H1 (cell line): ENCODE results near the gene TGM5. TPM values are rescaled to one million over a fixed set of nuclear protein-coding genes. Genes with fewer than 3 reads are reported as not detected.

Experiments used
- BRCA1 ChIP-seq: IDR thresholded peaks from 2 replicates; pipeline ENCODE4 v1.6.1; 2012; ENCODE audit warnings: low read depth, low read length, improper control_type of control experiment
- RNF2 ChIP-seq: fragments of 200-900, 300-1000 bp; sonication (generic); IDR thresholded peaks from 2 replicates; pipeline ENCODE4 v1.7.1; 2016; ENCODE audit warnings: borderline replicate concordance, low read depth, mild to moderate bottlenecking, antibody characterized with exemption, low read length; ENCODE audit not compliant: poor library complexity, severe bottlenecking; ENCODE audit errors: missing control alignments
- RXRA ChIP-seq: IDR thresholded peaks from 2 replicates; pipeline ENCODE4 v1.6.1; 2011; ENCODE audit warnings: low read depth, mild to moderate bottlenecking, low read length, moderate library complexity; ENCODE audit not compliant: insufficient read depth
- SIN3A ChIP-seq, 2 experiments: IDR thresholded peaks in 1 of 2; conservative IDR thresholded peaks in 1 of 2; 2 replicates each; pipeline ENCODE4 v1.6.1; 2011 to 2012; ENCODE audit warnings: low read length in 2 of 2, improper control_type of control experiment in 1 of 2, low read depth in 1 of 2, mild to moderate bottlenecking in 1 of 2
- SP4 ChIP-seq: IDR thresholded peaks from 2 replicates; pipeline ENCODE4 v1.6.1; 2012; ENCODE audit warnings: low read length, inconsistent platforms
- TBP ChIP-seq: IDR thresholded peaks from 2 replicates; pipeline ENCODE4 v1.6.1; 2011; ENCODE audit warnings: low read depth, low read length, improper control_type of control experiment
- TEAD4 ChIP-seq: IDR thresholded peaks from 2 replicates; pipeline ENCODE4 v1.6.1; 2012; ENCODE audit warnings: low read depth, low read length, inconsistent platforms, mixed read lengths
- polyA plus RNA-seq, 7 experiments: library from polyadenylated mRNA; depleted of rRNA in 3 of 7; stranded (reverse) in 5 of 7; unstranded in 2 of 7; fragments of >200 nt in 5 of 7; fragments of 200-250 nt in 2 of 7; gene quantifications; 1 replicate in 5 of 7; 2 replicates in 1 of 7; 4 replicates in 1 of 7; pipeline versions ENCODE4 v1.2.1 to v1.2.3, GENCODE V29; 2011 to 2013; ENCODE audit warnings: missing spikeins in 2 of 7, mixed read lengths in 2 of 7
- total RNA-seq: library from RNA; stranded (reverse); fragmentation: NEBNext Ultra II Directional; extraction: Animal tissue kit (Norgen Biotek cat#: 25700); gene quantifications from 2 replicates; pipeline ENCODE4 v1.2.1, GENCODE V29; 2021

The TGM5 gene
- total and polyA plus RNA-seq, 2 of the 8 experiments (the other 6 are each of a cell fraction or from before 2014, with no cell fraction given) = not detected

GRCh38 chr15:43184407-43185124 is 82.2 kb downstream of the TGM5 start (continued):
- TF ChIP-seq BRCA1 (no peak), TBP (no peak), SP4 (no peak), TEAD4 (peak; percentile 62), SIN3A (conservative IDR thresholded peaks at IDR 0.05 in 1 of 2, IDR thresholded peaks at IDR 0.05 in 1 of 2; ENCODE audit: low read depth in 1 of 2, low read length in 2 of 2) (peak in 1 of 2 experiments; percentile 62; a peak in 1 of 4 replicates), RXRA (no peak), RNF2 (no peak)
